Calu3 (cell line): ENCODE data around the gene CBX3. TPM values are rescaled to one million over a fixed set of nuclear protein-coding genes. Genes with fewer than 3 reads are reported as not detected.
"Not testable (repeated sequence)": the region's sequence is repeated elsewhere in the genome, so short reads cannot be mapped to it uniquely, and the experiment has no call there.

ENCODE experiments used
- BruUV-seq: library from RNA; stranded (reverse); fragments of 400-500 nt; replicated peaks from 2 replicates; lab custom pipeline; 2021; lab: Mats Ljungman, UMichigan
- CTCF ChIA-PET: fragments of 300-600 bp; sonication (Branson Sonifier 250); formaldehyde crosslinking; loops from one replicate; lab custom pipeline; 2022; ENCODE audit warnings: antibody characterized with exemption; lab: Charles Lee
- DNase-seq: peaks from one replicate; pipeline ENCODE4 v3.0.0; 2022
- H3K27ac Mint-ChIP-seq: one replicate; pipeline ENCODE4 v1.8.0; 2022; ENCODE audit warnings: mixed read lengths; ENCODE audit not compliant: unreplicated experiment
- H3K27me3 Mint-ChIP-seq: one replicate; pipeline ENCODE4 v1.8.0; 2022; ENCODE audit warnings: mixed read lengths; ENCODE audit not compliant: unreplicated experiment
- H3K36me3 Mint-ChIP-seq: one replicate; pipeline ENCODE4 v1.8.0; 2022; ENCODE audit warnings: mild to moderate bottlenecking, moderate library complexity, mixed read lengths; ENCODE audit not compliant: insufficient read depth, unreplicated experiment
- H3K4me1 Mint-ChIP-seq: one replicate; pipeline ENCODE4 v1.8.0; 2022; ENCODE audit warnings: mild to moderate bottlenecking, low read depth, mixed read lengths; ENCODE audit not compliant: unreplicated experiment
- H3K4me3 Mint-ChIP-seq: one replicate; pipeline ENCODE4 v1.8.0; 2022; ENCODE audit warnings: mild to moderate bottlenecking, low read depth, moderate library complexity, mixed read lengths; ENCODE audit not compliant: unreplicated experiment
- H3K9me3 Mint-ChIP-seq: one replicate; pipeline ENCODE4 v1.8.0; 2022; ENCODE audit warnings: low read depth, mixed read lengths; ENCODE audit not compliant: unreplicated experiment
- intact Hi-C: fragments of 100-400 bp; cut with micrococcal nuclease; formaldehyde crosslinking; loops from one replicate; pipeline ENCODE4 v1.10.0; 2022; ENCODE audit not compliant: unreplicated experiment
- total RNA-seq: library from RNA; stranded (reverse); gene quantifications from 2 replicates; pipeline ENCODE4 v1.2.3, GENCODE V29; 2022
- TF ChIP-seq, protein P1 (sequence below): fragments of 200-600 bp; IDR thresholded peaks from one replicate; pipeline ENCODE4 v1.8.0; 2022; ENCODE audit warnings: antibody characterized with exemption; ENCODE audit not compliant: unreplicated experiment

CBX3 gene
- total RNA-seq, 1 experiment from 2014 or later: 417 TPM

- intact Hi-C loops: loop anchor here (5.0 to 10.0 kb wide), 3 partner anchors 40 to 203 kb away; no protein-coding TSS in a partner anchor
- Mint-ChIP-seq H3K27me3 (no peaks in the 10 kb centered on the region), H3K4me3 (peak overlapping the region; percentile 13), H3K9me3 (no peaks in the 10 kb centered on the region), H3K36me3 (peaks cover 50% of the 10 kb centered on the region), H3K27ac (peak overlapping the region; percentile 84), H3K4me1 (peaks cover 88% of the 10 kb centered on the region)
- no peak for DNase-seq
- TF ChIP-seq, protein P1, sequence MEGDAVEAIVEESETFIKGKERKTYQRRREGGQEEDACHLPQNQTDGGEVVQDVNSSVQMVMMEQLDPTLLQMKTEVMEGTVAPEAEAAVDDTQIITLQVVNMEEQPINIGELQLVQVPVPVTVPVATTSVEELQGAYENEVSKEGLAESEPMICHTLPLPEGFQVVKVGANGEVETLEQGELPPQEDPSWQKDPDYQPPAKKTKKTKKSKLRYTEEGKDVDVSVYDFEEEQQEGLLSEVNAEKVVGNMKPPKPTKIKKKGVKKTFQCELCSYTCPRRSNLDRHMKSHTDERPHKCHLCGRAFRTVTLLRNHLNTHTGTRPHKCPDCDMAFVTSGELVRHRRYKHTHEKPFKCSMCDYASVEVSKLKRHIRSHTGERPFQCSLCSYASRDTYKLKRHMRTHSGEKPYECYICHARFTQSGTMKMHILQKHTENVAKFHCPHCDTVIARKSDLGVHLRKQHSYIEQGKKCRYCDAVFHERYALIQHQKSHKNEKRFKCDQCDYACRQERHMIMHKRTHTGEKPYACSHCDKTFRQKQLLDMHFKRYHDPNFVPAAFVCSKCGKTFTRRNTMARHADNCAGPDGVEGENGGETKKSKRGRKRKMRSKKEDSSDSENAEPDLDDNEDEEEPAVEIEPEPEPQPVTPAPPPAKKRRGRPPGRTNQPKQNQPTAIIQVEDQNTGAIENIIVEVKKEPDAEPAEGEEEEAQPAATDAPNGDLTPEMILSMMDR: no peak
- no TSS peak for BruUV-seq
- CTCF ChIA-PET: interaction anchor here (0.7 to 3.3 kb wide), 3 partner anchors 9 to 94 kb away, joined by 3 to 18 read pairs (median 6); no protein-coding TSS in a partner anchor
Measured at GRCh38 chr7:26157520-26158105, 43.9 kb upstream of the CBX3 start.

- H3K27me3 Mint-ChIP-seq: no peaks in the 10 kb centered on the region
- BruUV-seq: no TSS peak
- H3K36me3 Mint-ChIP-seq: peaks cover 34% of the 10 kb centered on the region
- DNase-seq: no peak
- CTCF ChIA-PET: no interaction called here
- H3K4me1 Mint-ChIP-seq: peaks cover 80% of the 10 kb centered on the region
- H3K4me3 Mint-ChIP-seq: peak overlapping the region; percentile 13
- H3K27ac Mint-ChIP-seq: peak overlapping the region; percentile 50
- intact Hi-C loops: loop anchor here (5.0 to 10.0 kb wide), 3 partner anchors 38 to 204 kb away; no protein-coding TSS in a partner anchor
- TF ChIP-seq, protein P1: no peak
- no peaks in the 10 kb centered on the region for H3K9me3 Mint-ChIP-seq
Measured at GRCh38 chr7:26159243-26159642, 42.3 kb upstream of the CBX3 start.

DNA sequence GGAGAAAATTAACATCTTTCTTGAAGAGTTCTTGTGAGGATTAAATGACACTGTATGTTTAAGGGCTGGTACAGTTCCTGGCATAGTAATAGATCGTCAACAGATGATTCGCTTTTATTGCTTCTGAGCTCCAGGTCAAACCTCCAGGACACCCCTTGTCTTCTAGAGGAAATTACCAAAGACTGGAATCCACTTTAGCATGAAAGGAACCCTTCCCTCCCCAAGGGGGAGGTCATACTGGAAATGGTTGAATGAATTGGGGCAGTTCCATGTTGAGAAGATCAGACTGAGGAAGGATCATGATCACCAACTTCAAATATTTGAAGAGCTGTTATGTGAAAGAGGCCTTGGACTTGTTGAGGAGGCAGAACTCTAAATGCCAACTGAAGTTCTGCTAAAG, 40.6 kb upstream of the CBX3 start:
- Mint-ChIP-seq H3K27me3 (no peaks in the 10 kb centered on the region), H3K4me1 (peaks cover 68% of the 10 kb centered on the region), H3K27ac (no peak overlapping the region), H3K4me3 (no peak overlapping the region), H3K9me3 (no peaks in the 10 kb centered on the region), H3K36me3 (peaks cover 21% of the 10 kb centered on the region)
- TF ChIP-seq, protein P1: no peak
- CTCF ChIA-PET: interaction anchor here (0.7 kb wide), 1 partner anchor 209 kb away, joined by 7 read pairs; no protein-coding TSS in a partner anchor
- no TSS peak for BruUV-seq
- intact Hi-C loops: no loop called here
- DNase-seq: no peak

DNA sequence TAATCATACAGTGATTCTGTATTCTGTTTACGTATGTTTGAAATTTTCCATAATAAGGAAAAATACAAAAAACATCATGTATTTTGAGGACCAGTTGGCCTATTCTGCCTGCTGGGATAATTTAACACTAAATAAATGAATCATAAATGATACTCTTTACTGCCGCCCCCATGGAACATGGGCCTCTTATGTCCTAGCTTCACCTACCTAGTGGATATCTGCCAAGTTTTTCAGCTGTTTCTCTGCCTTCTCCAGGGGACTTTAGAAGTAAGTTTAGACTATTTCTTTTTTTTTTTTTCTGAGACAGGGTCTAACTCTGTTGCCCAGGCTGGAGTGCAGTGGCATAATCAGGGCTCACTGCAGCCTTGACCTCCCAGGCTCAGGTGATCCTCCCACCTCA, 39.1 kb upstream of the CBX3 start:
- H3K4me3 Mint-ChIP-seq: no peak overlapping the region
- H3K27me3 Mint-ChIP-seq: no peaks in the 10 kb centered on the region
- H3K9me3 Mint-ChIP-seq: no peaks in the 10 kb centered on the region
- no peak overlapping the region for H3K27ac Mint-ChIP-seq
- no peak for DNase-seq
- no TSS peak for BruUV-seq
- intact Hi-C loops: no loop called here
- TF ChIP-seq, protein P1: no peak
- H3K36me3 Mint-ChIP-seq: peaks cover 25% of the 10 kb centered on the region
- peaks cover 68% of the 10 kb centered on the region for H3K4me1 Mint-ChIP-seq
- CTCF ChIA-PET: interaction anchor here (0.5 kb wide), 1 partner anchor 52 kb away, joined by 4 read pairs; no protein-coding TSS in a partner anchor

DNA sequence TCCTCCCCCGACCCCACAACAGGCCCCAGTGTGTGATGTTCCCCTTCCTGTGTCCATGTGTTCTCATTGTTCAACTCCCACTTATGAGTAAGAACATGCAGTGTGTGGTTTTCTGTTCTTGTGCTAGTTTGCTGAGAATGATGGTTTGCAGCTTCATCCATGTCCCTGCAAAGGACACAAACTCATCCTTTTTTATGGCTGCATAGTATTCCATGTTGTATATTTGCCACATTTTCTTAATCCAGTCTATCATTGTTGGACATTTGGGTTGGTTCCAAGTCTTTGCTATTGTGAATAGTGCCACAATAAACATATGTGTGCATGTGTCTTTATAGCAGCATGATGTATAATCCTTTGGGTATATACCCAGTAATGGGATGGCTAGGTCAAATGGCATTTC, 37.7 kb upstream of the CBX3 start:
- H3K9me3 Mint-ChIP-seq, H3K27ac Mint-ChIP-seq, CTCF ChIA-PET: not testable (repeated sequence)

More for the DNA sequence above, 37.7 kb upstream of the CBX3 start:
- DNase-seq, H3K4me3 Mint-ChIP-seq, intact Hi-C loops, H3K27me3 Mint-ChIP-seq, BruUV-seq: not testable (repeated sequence)
- Mint-ChIP-seq H3K4me1 (peaks cover 60% of the 10 kb centered on the region), H3K36me3 (peaks cover 28% of the 10 kb centered on the region)
